RPMI7951 (cell line): ENCODE data around the gene CBY1. TPM values are rescaled to one million over a fixed set of nuclear protein-coding genes. Genes with fewer than 3 reads are reported as not detected.

ENCODE experiments used
- total RNA-seq: library from RNA; depleted of rRNA; stranded (reverse); fragments of >200 nt; shearing (Covaris generic); gene quantifications from 2 replicates; pipeline ENCODE4 v1.2.3, GENCODE V29; 2014; rRNA removed

Gene CBY1
- total RNA-seq, 1 experiment from 2014 or later = 19.7 TPM

Other genes starting within 250 kb of the CBY1 start
- under 0.01 TPM in 1 of 2 replicates, not detected in the other for gene KCNJ4, start 201.4 kb upstream of the CBY1 start, total RNA-seq
- gene KDELR3, start 188.5 kb upstream of the CBY1 start, total RNA-seq = 75.3 and 82.1 TPM in 2 replicates
- gene DDX17, start 150.3 kb upstream of the CBY1 start, total RNA-seq = 354 and 483 TPM in 2 replicates
- gene DMC1, start 86.5 kb upstream of the CBY1 start, total RNA-seq = 0.12 and 0.20 TPM in 2 replicates
- gene FAM227A, start 246 bp upstream of the CBY1 start, total RNA-seq = 1.3 and 2.3 TPM in 2 replicates
- gene TOMM22, start 25.3 kb downstream of the CBY1 start, total RNA-seq = 56.5 and 61.2 TPM in 2 replicates
- 46.5 and 62.0 TPM in 2 replicates for gene JOSD1, start 44.3 kb downstream of the CBY1 start, total RNA-seq
- 15.6 and 16.3 TPM in 2 replicates for gene GTPBP1, start 49.3 kb downstream of the CBY1 start, total RNA-seq
- gene SUN2, start 99.4 kb downstream of the CBY1 start, total RNA-seq = 47.8 and 69.2 TPM in 2 replicates
- gene DNAL4, start 137.5 kb downstream of the CBY1 start, total RNA-seq = 8.3 and 9.5 TPM in 2 replicates
- gene NPTXR, start 187.4 kb downstream of the CBY1 start, total RNA-seq = 0.12 and 0.39 TPM in 2 replicates
- gene CBX6, start 215.6 kb downstream of the CBY1 start, total RNA-seq = 14.5 and 23.5 TPM in 2 replicates